Measurements from ENCODE around the gene TRPM5. TPM values are rescaled to one million over a fixed set of nuclear protein-coding genes. Genes with fewer than 3 reads are reported as not detected.

Gene TRPM5
- total RNA-seq, 1 donor from 2014 or later = 0.46 TPM

DNA sequence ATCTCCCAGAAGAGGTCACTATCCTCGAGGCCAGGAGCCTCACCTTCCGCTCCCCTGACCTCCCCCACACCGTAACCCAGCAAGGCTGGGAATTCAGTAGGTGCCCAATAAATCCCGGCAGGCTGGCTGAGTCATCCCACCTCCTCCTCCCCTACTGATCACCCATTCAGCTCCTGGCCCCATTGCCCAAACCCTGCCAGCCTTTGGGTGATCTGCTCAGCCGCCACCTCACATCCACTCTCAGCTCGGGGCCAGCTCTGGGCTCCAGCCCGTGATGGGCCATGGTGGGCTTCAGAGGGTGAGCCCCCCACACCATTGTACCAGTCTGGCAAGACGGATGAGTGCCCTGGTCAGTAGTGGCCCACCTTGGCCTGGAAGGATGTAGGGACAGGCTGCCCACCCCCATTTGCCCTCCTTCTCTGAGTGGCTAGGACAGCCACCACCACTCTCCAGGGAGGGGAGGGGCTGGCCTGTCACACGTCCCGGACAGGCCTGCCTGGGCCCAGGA lies 8.2 kb downstream of the TRPM5 start:
- H3K4me1 Mint-ChIP-seq (ENCODE audit: low read depth) = no peaks in the 10 kb centered on the region
- H3K36me3 Mint-ChIP-seq (ENCODE audit: insufficient read depth) = no peaks in the 10 kb centered on the region
- TF ChIP-seq, protein P1, sequence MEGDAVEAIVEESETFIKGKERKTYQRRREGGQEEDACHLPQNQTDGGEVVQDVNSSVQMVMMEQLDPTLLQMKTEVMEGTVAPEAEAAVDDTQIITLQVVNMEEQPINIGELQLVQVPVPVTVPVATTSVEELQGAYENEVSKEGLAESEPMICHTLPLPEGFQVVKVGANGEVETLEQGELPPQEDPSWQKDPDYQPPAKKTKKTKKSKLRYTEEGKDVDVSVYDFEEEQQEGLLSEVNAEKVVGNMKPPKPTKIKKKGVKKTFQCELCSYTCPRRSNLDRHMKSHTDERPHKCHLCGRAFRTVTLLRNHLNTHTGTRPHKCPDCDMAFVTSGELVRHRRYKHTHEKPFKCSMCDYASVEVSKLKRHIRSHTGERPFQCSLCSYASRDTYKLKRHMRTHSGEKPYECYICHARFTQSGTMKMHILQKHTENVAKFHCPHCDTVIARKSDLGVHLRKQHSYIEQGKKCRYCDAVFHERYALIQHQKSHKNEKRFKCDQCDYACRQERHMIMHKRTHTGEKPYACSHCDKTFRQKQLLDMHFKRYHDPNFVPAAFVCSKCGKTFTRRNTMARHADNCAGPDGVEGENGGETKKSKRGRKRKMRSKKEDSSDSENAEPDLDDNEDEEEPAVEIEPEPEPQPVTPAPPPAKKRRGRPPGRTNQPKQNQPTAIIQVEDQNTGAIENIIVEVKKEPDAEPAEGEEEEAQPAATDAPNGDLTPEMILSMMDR (IDR thresholded peaks at IDR 0.05; ENCODE audit: unreplicated experiment) = no peak
- DNase-seq (ENCODE audit: low spot score, unreplicated experiment) = no peak
- H3K9me3 Mint-ChIP-seq (ENCODE audit: low read depth) = peaks cover 3% of the 10 kb centered on the region
- H3K27ac Mint-ChIP-seq = no peak overlapping the region
- H3K4me3 Mint-ChIP-seq (ENCODE audit: low read depth) = no peak overlapping the region
- peaks cover 44% of the 10 kb centered on the region for H3K27me3 Mint-ChIP-seq

DNA sequence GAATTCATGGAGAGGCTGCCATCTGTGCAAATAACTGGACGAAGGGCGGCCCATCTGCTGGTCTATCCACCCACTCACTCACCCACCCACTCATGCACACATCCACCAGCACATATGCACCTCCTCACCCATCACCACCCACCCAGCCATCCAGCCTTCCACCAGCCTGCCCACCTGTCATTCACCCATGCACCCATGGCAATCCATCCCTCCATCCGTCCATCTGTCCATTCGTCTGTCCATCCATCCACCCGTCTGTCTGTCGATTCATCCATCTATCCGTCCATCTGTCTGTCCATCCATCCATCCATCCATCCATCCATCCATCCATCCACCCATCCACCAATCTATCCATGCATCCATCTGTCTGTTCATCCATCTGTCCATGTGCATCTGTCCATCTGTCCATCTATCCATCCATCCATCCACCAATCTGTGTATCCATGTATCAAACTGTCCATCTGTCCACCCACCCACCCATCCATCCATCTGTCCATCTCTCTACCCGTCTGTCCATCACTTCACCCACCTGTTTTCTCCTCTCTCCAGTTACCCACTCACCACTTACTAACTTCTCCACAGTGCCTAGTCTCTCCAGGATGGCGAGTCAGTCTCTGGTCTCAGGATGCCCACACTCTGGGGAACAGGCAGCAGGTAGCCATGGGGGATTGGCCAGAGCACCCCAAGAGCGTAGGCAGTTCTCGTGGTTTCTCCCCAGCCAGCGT lies 8.9 kb downstream of the TRPM5 start:
- Mint-ChIP-seq H3K9me3 (ENCODE audit: low read depth) (peaks cover 3% of the 10 kb centered on the region), H3K4me1 (ENCODE audit: low read depth) (no peaks in the 10 kb centered on the region), H3K4me3 (ENCODE audit: low read depth) (no peak overlapping the region), H3K36me3 (ENCODE audit: insufficient read depth) (no peaks in the 10 kb centered on the region), H3K27ac (no peak overlapping the region), H3K27me3 (peaks cover 38% of the 10 kb centered on the region)
- TF ChIP-seq, protein P1 (IDR thresholded peaks at IDR 0.05; ENCODE audit: unreplicated experiment) = no peak
- DNase-seq (ENCODE audit: low spot score, unreplicated experiment) = no peak

DNA sequence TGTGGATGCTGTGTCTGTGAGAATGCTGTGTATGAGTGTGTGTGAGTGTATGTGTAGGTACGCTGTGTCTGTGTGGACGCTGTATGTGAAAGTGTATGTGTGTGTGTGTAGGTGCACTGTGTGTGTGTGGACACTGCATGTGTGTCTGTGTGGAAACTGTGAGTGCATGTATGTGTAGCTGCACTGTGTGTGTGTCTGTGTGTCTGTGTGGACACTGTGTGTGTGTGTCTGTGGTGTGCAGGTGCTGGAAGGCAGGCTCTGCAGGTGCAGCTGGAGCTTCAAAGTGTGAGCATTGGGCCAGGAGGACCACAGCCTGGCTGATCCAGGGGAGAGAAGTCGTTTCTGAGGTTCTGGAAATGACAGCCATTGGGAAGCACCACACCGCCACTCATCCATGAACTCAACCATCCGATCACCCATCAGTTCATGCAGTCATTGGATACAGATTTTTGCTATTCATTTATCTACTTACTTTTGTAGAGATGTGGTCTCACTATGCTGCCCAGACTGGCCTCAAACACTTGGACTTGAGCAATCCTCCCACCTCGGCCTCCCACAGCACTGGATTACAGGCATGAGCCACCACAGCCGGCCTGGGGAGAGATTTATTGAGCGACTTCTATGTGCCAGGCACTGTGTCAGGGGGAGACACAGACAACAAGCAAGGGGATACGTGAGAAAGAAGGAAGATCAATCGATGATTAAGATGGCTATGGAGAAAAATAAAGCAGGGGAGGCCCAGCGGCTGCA lies 9.6 kb downstream of the TRPM5 start:
- Mint-ChIP-seq H3K36me3 (ENCODE audit: insufficient read depth) (no peaks in the 10 kb centered on the region), H3K9me3 (ENCODE audit: low read depth) (peaks cover under 1% of the 10 kb centered on the region), H3K4me3 (ENCODE audit: low read depth) (no peak overlapping the region), H3K27ac (no peak overlapping the region), H3K27me3 (peaks cover 33% of the 10 kb centered on the region), H3K4me1 (ENCODE audit: low read depth) (no peaks in the 10 kb centered on the region)
- TF ChIP-seq, protein P1 (IDR thresholded peaks at IDR 0.05; ENCODE audit: unreplicated experiment) = no peak
- DNase-seq (ENCODE audit: low spot score, unreplicated experiment) = no peak

DNA sequence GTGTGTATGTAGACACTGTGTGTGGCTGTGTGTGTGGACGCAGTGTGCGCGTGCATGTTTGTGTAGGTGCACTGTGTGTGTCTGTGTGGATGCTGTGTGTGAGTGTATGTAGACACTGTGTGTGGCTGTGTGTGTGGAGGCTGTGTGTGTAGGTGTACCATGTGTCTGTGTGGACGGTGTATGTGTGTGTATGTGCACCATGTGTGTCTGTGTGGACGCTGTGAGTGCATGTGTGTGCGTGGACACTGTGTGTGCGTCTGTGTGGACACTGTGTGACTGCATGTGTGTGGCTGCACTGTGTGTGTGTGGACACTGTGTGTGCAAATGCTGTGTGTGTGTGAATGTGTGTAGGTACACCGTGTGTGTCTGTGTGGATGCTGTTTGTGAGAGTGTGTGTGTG lies 10.3 kb downstream of the TRPM5 start:
- no peaks in the 10 kb centered on the region for H3K4me1 Mint-ChIP-seq (ENCODE audit: low read depth)

More for the DNA sequence above, 10.3 kb downstream of the TRPM5 start:
- TF ChIP-seq, protein P1 (IDR thresholded peaks at IDR 0.05; ENCODE audit: unreplicated experiment) = no peak
- Mint-ChIP-seq H3K27me3 (peaks cover 26% of the 10 kb centered on the region), H3K36me3 (ENCODE audit: insufficient read depth) (no peaks in the 10 kb centered on the region), H3K9me3 (ENCODE audit: low read depth) (no peaks in the 10 kb centered on the region), H3K4me3 (ENCODE audit: low read depth) (no peak overlapping the region), H3K27ac (no peak overlapping the region)
- DNase-seq (ENCODE audit: low spot score, unreplicated experiment) = no peak

Measured in progenitor cell of endocrine pancreas (in vitro differentiated cells).